ENCODE measurements around the gene CFAP298.

CFAP298 gene

GRCh38 chr21:32595431-32595830 lies 16.7 kb downstream of the CFAP298 start:
- no peak for DNase-seq (ENCODE audit: low read depth, low spot score)
- Histone ChIP-seq H3K27me3 (ENCODE audit: insufficient read depth, insufficient read length) (no peaks in the 10 kb centered on the region), H3K36me3 (ENCODE audit: insufficient read depth, insufficient read length, low read length) (peaks cover 23% of the 10 kb centered on the region), H3K9me3 (ENCODE audit: insufficient read depth, low read length) (no peaks in the 10 kb centered on the region), H3K9ac (ENCODE audit: insufficient read length, low read depth) (no peak overlapping the region), H3K4me1 (ENCODE audit: insufficient read depth, insufficient read length) (no peaks in the 10 kb centered on the region), H3K4me3 (ENCODE audit: insufficient read length, low read depth) (no peak overlapping the region)
- no peak for TF ChIP-seq SUZ12 (IDR thresholded peaks at IDR 0.05; ENCODE audit: extremely low read depth, insufficient read depth, insufficient read length)
- no peak for TF ChIP-seq ZNF274 (IDR thresholded peaks at IDR 0.05; ENCODE audit: low read depth, low read length)
- no peak for TF ChIP-seq YY1 (IDR thresholded peaks at IDR 0.05; ENCODE audit: insufficient read depth, insufficient read length)

DNA sequence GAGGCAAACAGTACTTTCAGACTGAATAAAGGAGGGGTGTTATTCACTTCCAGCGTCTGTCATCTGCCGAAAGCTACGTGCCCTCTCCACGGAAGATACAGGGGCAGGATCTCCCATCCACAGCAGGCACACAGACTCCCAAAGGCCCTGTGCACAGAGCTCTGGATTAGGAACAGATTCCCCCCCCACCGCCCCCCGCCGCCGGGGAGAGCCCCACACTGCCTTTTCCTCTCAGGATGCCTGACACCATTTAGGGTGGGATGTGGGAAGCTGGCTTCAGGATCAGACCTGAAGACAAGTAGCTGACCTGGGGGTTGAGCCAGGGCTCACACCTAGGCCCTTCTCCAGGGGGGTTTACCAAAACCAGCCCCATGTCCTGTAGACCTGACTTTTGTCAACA lies 18.5 kb downstream of the CFAP298 start:
- no peak for TF ChIP-seq SUZ12 (IDR thresholded peaks at IDR 0.05; ENCODE audit: extremely low read depth, insufficient read depth, insufficient read length)
- no peak for TF ChIP-seq YY1 (IDR thresholded peaks at IDR 0.05; ENCODE audit: insufficient read depth, insufficient read length)
- no peak for TF ChIP-seq ZNF274 (IDR thresholded peaks at IDR 0.05; ENCODE audit: low read depth, low read length)
- no peaks in the 10 kb centered on the region for H3K27me3 ChIP-seq (ENCODE audit: insufficient read depth, insufficient read length)
- H3K4me1 ChIP-seq (ENCODE audit: insufficient read depth, insufficient read length): no peaks in the 10 kb centered on the region

GRCh38 chr21:32592929-32593502 lies 19.2 kb downstream of the CFAP298 start:
- no peak overlapping the region for H3K9ac ChIP-seq (ENCODE audit: insufficient read length, low read depth)
- no peaks in the 10 kb centered on the region for H3K9me3 ChIP-seq (ENCODE audit: insufficient read depth, low read length)
- TF ChIP-seq SUZ12 (IDR thresholded peaks at IDR 0.05; ENCODE audit: extremely low read depth, insufficient read depth, insufficient read length) (no peak), YY1 (IDR thresholded peaks at IDR 0.05; ENCODE audit: insufficient read depth, insufficient read length) (no peak), ZNF274 (IDR thresholded peaks at IDR 0.05; ENCODE audit: low read depth, low read length) (no peak)
- H3K27me3 ChIP-seq (ENCODE audit: insufficient read depth, insufficient read length): no peaks in the 10 kb centered on the region
- no peak for DNase-seq (ENCODE audit: low read depth, low spot score)
- H3K4me1 ChIP-seq (ENCODE audit: insufficient read depth, insufficient read length): no peaks in the 10 kb centered on the region
- H3K4me3 ChIP-seq (ENCODE audit: insufficient read length, low read depth): no peak overlapping the region
- H3K36me3 ChIP-seq (ENCODE audit: insufficient read depth, insufficient read length, low read length): no peaks in the 10 kb centered on the region

More for the DNA sequence above, 18.5 kb downstream of the CFAP298 start:
- Histone ChIP-seq H3K9ac (ENCODE audit: insufficient read length, low read depth) (no peak overlapping the region), H3K4me3 (ENCODE audit: insufficient read length, low read depth) (no peak overlapping the region), H3K9me3 (ENCODE audit: insufficient read depth, low read length) (no peaks in the 10 kb centered on the region), H3K36me3 (ENCODE audit: insufficient read depth, insufficient read length, low read length) (peaks cover 6% of the 10 kb centered on the region)
- no peak for DNase-seq (ENCODE audit: low read depth, low spot score)

DNA sequence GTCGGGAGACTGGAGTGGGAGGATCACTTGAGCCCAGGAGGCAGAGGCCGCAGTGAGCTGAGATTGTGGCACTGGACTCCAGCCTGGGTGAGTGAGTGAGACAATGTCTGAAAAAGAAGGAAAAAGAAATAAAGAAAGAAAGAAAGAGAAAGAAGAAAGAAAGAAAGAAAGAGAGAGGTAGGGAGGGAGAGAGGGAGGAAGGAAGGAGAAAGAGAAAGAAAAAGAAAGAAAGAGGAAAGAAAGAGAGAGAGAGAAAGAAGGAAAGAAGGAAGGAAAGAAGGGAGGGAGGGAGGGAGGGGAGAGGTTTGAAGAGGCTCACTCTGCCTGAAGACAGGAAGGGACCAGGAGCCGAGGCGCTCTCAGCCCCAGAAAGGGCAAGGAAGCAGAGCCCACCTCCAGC lies 22.0 kb downstream of the CFAP298 start:
- no peak for DNase-seq (ENCODE audit: low read depth, low spot score)
- no peaks in the 10 kb centered on the region for H3K9me3 ChIP-seq (ENCODE audit: insufficient read depth, low read length)
- no peaks in the 10 kb centered on the region for H3K27me3 ChIP-seq (ENCODE audit: insufficient read depth, insufficient read length)
- no peak overlapping the region for H3K9ac ChIP-seq (ENCODE audit: insufficient read length, low read depth)
- H3K4me3 ChIP-seq (ENCODE audit: insufficient read length, low read depth): no peak overlapping the region
- H3K4me1 ChIP-seq (ENCODE audit: insufficient read depth, insufficient read length): no peaks in the 10 kb centered on the region
- no peak for TF ChIP-seq SUZ12 (IDR thresholded peaks at IDR 0.05; ENCODE audit: extremely low read depth, insufficient read depth, insufficient read length)
- no peak for TF ChIP-seq ZNF274 (IDR thresholded peaks at IDR 0.05; ENCODE audit: low read depth, low read length)
- no peak for TF ChIP-seq YY1 (IDR thresholded peaks at IDR 0.05; ENCODE audit: insufficient read depth, insufficient read length)
- H3K36me3 ChIP-seq (ENCODE audit: insufficient read depth, insufficient read length, low read length): peaks cover 6% of the 10 kb centered on the region

DNA sequence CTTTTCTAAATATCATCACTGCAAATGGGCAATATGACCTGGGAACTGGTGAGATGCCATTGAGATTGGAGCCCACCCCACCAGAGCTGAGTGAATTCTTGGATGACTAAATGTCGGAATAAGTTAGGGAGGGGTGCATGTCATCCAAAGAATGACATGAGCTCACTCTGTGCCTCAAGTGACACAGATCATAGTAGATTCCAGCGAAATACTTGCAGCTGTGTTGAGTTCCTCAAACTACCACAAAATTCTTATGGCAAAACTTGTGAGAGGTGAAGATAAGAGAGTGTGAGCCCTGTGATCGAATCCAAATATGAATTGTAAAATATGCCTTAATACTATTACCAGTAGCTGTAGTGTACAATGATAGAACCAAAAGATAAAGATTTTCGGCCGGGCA lies 24.5 kb downstream of the CFAP298 start:
- no peaks in the 10 kb centered on the region for H3K4me1 ChIP-seq (ENCODE audit: insufficient read depth, insufficient read length)
- no peak overlapping the region for H3K4me3 ChIP-seq (ENCODE audit: insufficient read length, low read depth)
- DNase-seq (ENCODE audit: low read depth, low spot score): no peak
- H3K27me3 ChIP-seq (ENCODE audit: insufficient read depth, insufficient read length): no peaks in the 10 kb centered on the region
- no peaks in the 10 kb centered on the region for H3K9me3 ChIP-seq (ENCODE audit: insufficient read depth, low read length)
- H3K36me3 ChIP-seq (ENCODE audit: insufficient read depth, insufficient read length, low read length): peaks cover 6% of the 10 kb centered on the region
- no peak overlapping the region for H3K9ac ChIP-seq (ENCODE audit: insufficient read length, low read depth)
- no peak for TF ChIP-seq SUZ12 (IDR thresholded peaks at IDR 0.05; ENCODE audit: extremely low read depth, insufficient read depth, insufficient read length)
- no peak for TF ChIP-seq ZNF274 (IDR thresholded peaks at IDR 0.05; ENCODE audit: low read depth, low read length)
- TF ChIP-seq YY1 (IDR thresholded peaks at IDR 0.05; ENCODE audit: insufficient read depth, insufficient read length): no peak

DNA sequence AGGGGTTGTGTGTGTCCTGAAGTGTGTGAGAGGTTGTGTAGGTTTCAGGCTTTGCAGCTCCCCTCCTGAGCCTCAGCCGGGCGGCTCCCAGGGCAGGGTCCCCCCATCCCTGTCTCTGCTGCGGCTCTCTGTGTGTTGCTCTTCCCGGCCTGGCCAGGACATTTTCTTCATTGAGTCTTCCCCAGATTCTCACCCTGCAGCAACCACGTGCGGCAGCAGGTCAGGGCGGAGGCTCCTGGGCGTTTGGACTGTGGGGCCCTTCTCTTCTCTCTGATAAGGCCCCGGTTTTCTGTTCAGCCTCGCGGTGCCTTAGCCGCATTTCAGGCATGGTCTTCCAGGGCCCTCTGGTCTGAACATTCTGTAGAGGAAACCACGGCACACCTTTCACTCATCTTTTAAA lies 25.1 kb downstream of the CFAP298 start:
- no peak for DNase-seq (ENCODE audit: low read depth, low spot score)
- peaks cover 6% of the 10 kb centered on the region for H3K36me3 ChIP-seq (ENCODE audit: insufficient read depth, insufficient read length, low read length)
- H3K9me3 ChIP-seq (ENCODE audit: insufficient read depth, low read length): no peaks in the 10 kb centered on the region
- TF ChIP-seq ZNF274 (IDR thresholded peaks at IDR 0.05; ENCODE audit: low read depth, low read length): no peak
- TF ChIP-seq YY1 (IDR thresholded peaks at IDR 0.05; ENCODE audit: insufficient read depth, insufficient read length): no peak
- TF ChIP-seq SUZ12 (IDR thresholded peaks at IDR 0.05; ENCODE audit: extremely low read depth, insufficient read depth, insufficient read length): no peak
- no peaks in the 10 kb centered on the region for H3K27me3 ChIP-seq (ENCODE audit: insufficient read depth, insufficient read length)
- H3K9ac ChIP-seq (ENCODE audit: insufficient read length, low read depth): no peak overlapping the region
- no peak overlapping the region for H3K4me3 ChIP-seq (ENCODE audit: insufficient read length, low read depth)
- no peaks in the 10 kb centered on the region for H3K4me1 ChIP-seq (ENCODE audit: insufficient read depth, insufficient read length)

DNA sequence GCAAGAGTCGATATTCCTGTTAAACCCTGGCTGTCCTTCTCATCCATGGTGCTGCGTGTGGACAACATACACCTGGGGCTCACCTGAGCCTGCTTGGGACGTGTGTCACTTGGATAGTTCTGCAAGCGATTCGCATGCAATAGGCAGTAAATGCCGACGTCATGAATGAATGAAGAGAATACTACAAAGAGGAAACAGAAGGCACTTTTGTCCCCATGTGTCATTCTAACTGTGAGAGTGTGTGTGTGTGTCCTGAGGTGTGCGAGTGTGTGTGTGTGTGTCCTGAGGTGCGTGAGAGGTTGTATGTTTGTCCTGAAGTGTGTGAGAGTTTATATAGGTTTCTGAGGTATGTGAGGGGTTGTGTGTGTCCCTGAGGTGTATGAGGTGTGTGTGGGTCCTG lies 26.2 kb downstream of the CFAP298 start:
- H3K9me3 ChIP-seq (ENCODE audit: insufficient read depth, low read length): no peaks in the 10 kb centered on the region
- H3K4me3 ChIP-seq (ENCODE audit: insufficient read length, low read depth): no peak overlapping the region
- no peak for DNase-seq (ENCODE audit: low read depth, low spot score)
- no peak overlapping the region for H3K9ac ChIP-seq (ENCODE audit: insufficient read length, low read depth)
- no peak for TF ChIP-seq YY1 (IDR thresholded peaks at IDR 0.05; ENCODE audit: insufficient read depth, insufficient read length)
- TF ChIP-seq SUZ12 (IDR thresholded peaks at IDR 0.05; ENCODE audit: extremely low read depth, insufficient read depth, insufficient read length): no peak
- no peak for TF ChIP-seq ZNF274 (IDR thresholded peaks at IDR 0.05; ENCODE audit: low read depth, low read length)
- H3K36me3 ChIP-seq (ENCODE audit: insufficient read depth, insufficient read length, low read length): peaks cover 6% of the 10 kb centered on the region
- H3K4me1 ChIP-seq (ENCODE audit: insufficient read depth, insufficient read length): no peaks in the 10 kb centered on the region
- no peaks in the 10 kb centered on the region for H3K27me3 ChIP-seq (ENCODE audit: insufficient read depth, insufficient read length)
